Breast epithelium (tissue), 3 donors: Measurements from ENCODE around the gene AFG3L2.

ENCODE experiments used
- POLR2AphosphoS5 ChIP-seq, 3 donors: sonication (generic); formaldehyde crosslinking; IDR thresholded peaks; one replicate each; pipeline ENCODE4 v1.6.1; 2017; ENCODE audit warnings: antibody characterized with exemption in 3 of 3
- TF ChIP-seq, protein P1 (sequence below), 3 donors: fragments of 450-650 bp; IDR thresholded peaks; one replicate each; pipeline ENCODE4 v1.5.1; 2016 to 2017; ENCODE audit warnings: antibody characterized with exemption in 3 of 3, mild to moderate bottlenecking in 3 of 3, moderate library complexity in 3 of 3

DNA sequence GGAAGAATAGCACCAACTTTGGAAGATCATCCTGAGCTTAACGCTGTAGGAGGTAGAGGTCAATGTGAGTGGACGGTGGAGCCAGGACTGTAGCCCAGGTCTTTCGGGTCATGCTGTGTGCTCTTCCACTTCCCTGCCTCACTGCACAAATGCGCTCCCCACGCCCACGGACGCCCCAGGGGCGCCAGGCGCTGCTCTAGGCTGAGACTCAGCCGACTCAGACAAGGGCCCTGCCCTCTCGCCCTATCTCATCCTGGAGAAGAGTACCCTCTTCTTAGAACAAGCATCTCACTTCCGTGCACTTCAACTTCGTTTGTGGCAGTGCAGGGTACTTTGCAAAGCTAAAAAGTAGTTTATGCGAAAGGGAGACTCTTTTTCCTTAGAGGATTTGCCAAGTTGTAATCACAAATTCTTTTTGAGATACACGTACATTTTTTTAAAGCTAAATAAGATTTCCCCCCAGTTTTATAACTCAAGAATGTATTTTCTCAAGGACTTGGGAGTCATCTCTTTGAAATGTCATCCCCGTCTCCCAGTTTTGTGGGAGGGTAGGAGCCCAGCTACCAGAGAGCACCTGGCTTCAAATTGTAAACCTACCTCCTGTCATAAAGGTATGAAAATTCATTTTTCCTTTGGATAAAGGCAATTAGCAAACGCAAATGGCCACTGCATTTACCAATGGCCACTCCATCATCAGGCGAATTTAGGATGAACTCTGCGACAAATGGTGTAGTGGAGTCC, 29.5 kb upstream of the AFG3L2 start:
- TF ChIP-seq, protein P1, sequence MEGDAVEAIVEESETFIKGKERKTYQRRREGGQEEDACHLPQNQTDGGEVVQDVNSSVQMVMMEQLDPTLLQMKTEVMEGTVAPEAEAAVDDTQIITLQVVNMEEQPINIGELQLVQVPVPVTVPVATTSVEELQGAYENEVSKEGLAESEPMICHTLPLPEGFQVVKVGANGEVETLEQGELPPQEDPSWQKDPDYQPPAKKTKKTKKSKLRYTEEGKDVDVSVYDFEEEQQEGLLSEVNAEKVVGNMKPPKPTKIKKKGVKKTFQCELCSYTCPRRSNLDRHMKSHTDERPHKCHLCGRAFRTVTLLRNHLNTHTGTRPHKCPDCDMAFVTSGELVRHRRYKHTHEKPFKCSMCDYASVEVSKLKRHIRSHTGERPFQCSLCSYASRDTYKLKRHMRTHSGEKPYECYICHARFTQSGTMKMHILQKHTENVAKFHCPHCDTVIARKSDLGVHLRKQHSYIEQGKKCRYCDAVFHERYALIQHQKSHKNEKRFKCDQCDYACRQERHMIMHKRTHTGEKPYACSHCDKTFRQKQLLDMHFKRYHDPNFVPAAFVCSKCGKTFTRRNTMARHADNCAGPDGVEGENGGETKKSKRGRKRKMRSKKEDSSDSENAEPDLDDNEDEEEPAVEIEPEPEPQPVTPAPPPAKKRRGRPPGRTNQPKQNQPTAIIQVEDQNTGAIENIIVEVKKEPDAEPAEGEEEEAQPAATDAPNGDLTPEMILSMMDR (IDR thresholded peaks at IDR 0.05), result no peak
- no peak for TF ChIP-seq POLR2AphosphoS5 (IDR thresholded peaks at IDR 0.05)
